GM10248 (cell line): ENCODE results near the gene APEH.

ENCODE experiments used
- CTCF ChIA-PET: fragments of 300-600 bp; sonication (Branson Sonifier 250); formaldehyde crosslinking; extraction: SDS; loops from one replicate; lab custom pipeline; 2021; ENCODE audit warnings: antibody characterized with exemption; lab: Yijun Ruan, JAX
- POLR2A ChIA-PET: fragments of 350-650 bp; sonication (Branson Sonifier 250); formaldehyde crosslinking; extraction: SDS; loops from one replicate; lab custom pipeline; 2020; ENCODE audit warnings: antibody characterized with exemption; lab: Yijun Ruan, JAX
- DNase-seq: peaks from one replicate; pipeline ENCODE4 v3.0.0; 2012; ENCODE audit errors: extremely low spot score
- TF ChIP-seq, protein P1 (sequence below): IDR thresholded peaks from 2 replicates; pipeline ENCODE4 v1.5.1; 2012; ENCODE audit warnings: mild to moderate bottlenecking, low read depth; ENCODE audit errors: extremely low read depth, missing control alignments, control extremely low read depth

APEH gene

GRCh38 chr3:49663831-49664230 is 10.3 kb upstream of the APEH start:
- POLR2A ChIA-PET, result no interaction called here
- TF ChIP-seq, protein P1, sequence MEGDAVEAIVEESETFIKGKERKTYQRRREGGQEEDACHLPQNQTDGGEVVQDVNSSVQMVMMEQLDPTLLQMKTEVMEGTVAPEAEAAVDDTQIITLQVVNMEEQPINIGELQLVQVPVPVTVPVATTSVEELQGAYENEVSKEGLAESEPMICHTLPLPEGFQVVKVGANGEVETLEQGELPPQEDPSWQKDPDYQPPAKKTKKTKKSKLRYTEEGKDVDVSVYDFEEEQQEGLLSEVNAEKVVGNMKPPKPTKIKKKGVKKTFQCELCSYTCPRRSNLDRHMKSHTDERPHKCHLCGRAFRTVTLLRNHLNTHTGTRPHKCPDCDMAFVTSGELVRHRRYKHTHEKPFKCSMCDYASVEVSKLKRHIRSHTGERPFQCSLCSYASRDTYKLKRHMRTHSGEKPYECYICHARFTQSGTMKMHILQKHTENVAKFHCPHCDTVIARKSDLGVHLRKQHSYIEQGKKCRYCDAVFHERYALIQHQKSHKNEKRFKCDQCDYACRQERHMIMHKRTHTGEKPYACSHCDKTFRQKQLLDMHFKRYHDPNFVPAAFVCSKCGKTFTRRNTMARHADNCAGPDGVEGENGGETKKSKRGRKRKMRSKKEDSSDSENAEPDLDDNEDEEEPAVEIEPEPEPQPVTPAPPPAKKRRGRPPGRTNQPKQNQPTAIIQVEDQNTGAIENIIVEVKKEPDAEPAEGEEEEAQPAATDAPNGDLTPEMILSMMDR, result no peak
- CTCF ChIA-PET, result interaction anchor here (0.7 to 4.1 kb wide), 3 partner anchors 8 to 124 kb away, joined by 3 to 27 read pairs (median 13); no protein-coding TSS in a partner anchor
- no peak for DNase-seq

DNA sequence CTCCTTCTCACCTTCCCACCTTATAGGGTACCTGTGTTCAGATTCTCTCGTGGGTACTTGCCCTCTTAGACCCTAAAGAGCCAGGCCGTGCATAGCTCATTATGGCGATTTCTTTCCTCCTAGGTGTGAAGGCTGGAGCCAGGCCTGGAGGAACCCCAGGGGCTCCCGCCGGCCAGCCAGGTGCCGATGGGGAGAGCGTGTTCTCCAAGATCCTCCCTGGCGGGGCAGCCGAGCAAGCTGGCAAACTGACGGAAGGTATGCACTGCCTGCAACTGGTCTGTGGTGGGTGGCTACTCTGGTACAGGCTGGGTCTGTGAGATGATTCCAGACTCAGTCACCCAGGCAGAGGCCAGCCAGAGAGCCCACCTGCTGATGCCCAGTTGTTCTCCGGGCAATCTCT is 9.9 kb upstream of the APEH start:
- no peak for DNase-seq
- ChIA-PET CTCF (interaction anchor here (0.7 to 4.1 kb wide), 2 partner anchors 9 to 125 kb away, joined by 3 to 27 read pairs; no protein-coding TSS in a partner anchor), POLR2A (no interaction called here)
- TF ChIP-seq, protein P1, result no peak

GRCh38 chr3:49665822-49666519 is 8.2 kb upstream of the APEH start:
- POLR2A ChIA-PET, result no interaction called here
- TF ChIP-seq, protein P1, result no peak
- no peak for DNase-seq
- CTCF ChIA-PET, result interaction anchor here (0.9 to 4.1 kb wide), 2 partner anchors 14 to 127 kb away, joined by 3 to 27 read pairs; no protein-coding TSS in a partner anchor

GRCh38 chr3:49666592-49666991 is 7.6 kb upstream of the APEH start:
- TF ChIP-seq, protein P1, result no peak
- ChIA-PET POLR2A (no interaction called here), CTCF (interaction anchor here (0.9 to 4.1 kb wide), 2 partner anchors 14 to 127 kb away, joined by 3 to 27 read pairs; no protein-coding TSS in a partner anchor)
- DNase-seq, result no peak

- CTCF ChIA-PET, result interaction anchor here (4.1 kb wide), 1 partner anchor 128 kb away, joined by 27 read pairs; no protein-coding TSS in a partner anchor
Measured at GRCh38 chr3:49667701-49668413, 6.3 kb upstream of the APEH start.

GRCh38 chr3:49668414-49668797 is 5.7 kb upstream of the APEH start:
- CTCF ChIA-PET, result interaction anchor here (5.4 kb wide), 1 partner anchor 131 kb away, joined by 198 read pairs; no protein-coding TSS in a partner anchor
- POLR2A ChIA-PET, result no interaction called here
- DNase-seq, result no peak
- TF ChIP-seq, protein P1, result no peak

More at GRCh38 chr3:49667701-49668413, 6.3 kb upstream of the APEH start:
- POLR2A ChIA-PET, result no interaction called here
- no peak for DNase-seq
- TF ChIP-seq, protein P1, result no peak
